LoVo (cell line): ENCODE data around the gene TIMELESS.
"Not testable (repeated sequence)": the region's sequence is repeated elsewhere in the genome, so short reads cannot be mapped to it uniquely, and the experiment has no call there.

Experiments
- DNase-seq: peaks from one replicate; pipeline ENCODE4 v3.0.0-alpha.2; 2016; ENCODE audit warnings: low spot score

TIMELESS gene

GRCh38 chr12:56401612-56402011 lies 47.6 kb downstream of the TIMELESS start:
- not testable (repeated sequence) for DNase-seq

GRCh38 chr12:56401125-56401524 lies 48.1 kb downstream of the TIMELESS start:
- DNase-seq, result not testable (repeated sequence)

GRCh38 chr12:56399466-56399865 lies 49.8 kb downstream of the TIMELESS start:
- DNase-seq, result not testable (repeated sequence)

GRCh38 chr12:56398324-56398723 lies 50.9 kb downstream of the TIMELESS start:
- DNase-seq, result no peak

- DNase-seq, result no peak
Observed at GRCh38 chr12:56392331-56392730, 56.9 kb downstream of the TIMELESS start.

GRCh38 chr12:56391721-56392120 lies 57.5 kb downstream of the TIMELESS start:
- no peak for DNase-seq

GRCh38 chr12:56389412-56389811 lies 59.8 kb downstream of the TIMELESS start:
- no peak for DNase-seq

GRCh38 chr12:56387152-56387736 lies 62.0 kb downstream of the TIMELESS start:
- DNase-seq, result no peak

GRCh38 chr12:56385873-56386272 lies 63.4 kb downstream of the TIMELESS start:
- DNase-seq, result peak; percentile 32

- DNase-seq, result no peak
Observed at GRCh38 chr12:56382611-56383010, 66.6 kb downstream of the TIMELESS start.

- no peak for DNase-seq
Observed at GRCh38 chr12:56377989-56378316, 71.3 kb downstream of the TIMELESS start.

- no peak for DNase-seq
Observed at GRCh38 chr12:56377310-56377988, 71.8 kb downstream of the TIMELESS start.

- no peak for DNase-seq
Observed at GRCh38 chr12:56375598-56376434, 73.4 kb downstream of the TIMELESS start.

GRCh38 chr12:56374726-56375597 lies 74.3 kb downstream of the TIMELESS start:
- DNase-seq, result no peak

GRCh38 chr12:56373515-56373914 lies 75.7 kb downstream of the TIMELESS start:
- no peak for DNase-seq

GRCh38 chr12:56366948-56367347 lies 82.3 kb downstream of the TIMELESS start:
- no peak for DNase-seq
